ENCODE results near the gene TP73.

The TP73 gene

DNA sequence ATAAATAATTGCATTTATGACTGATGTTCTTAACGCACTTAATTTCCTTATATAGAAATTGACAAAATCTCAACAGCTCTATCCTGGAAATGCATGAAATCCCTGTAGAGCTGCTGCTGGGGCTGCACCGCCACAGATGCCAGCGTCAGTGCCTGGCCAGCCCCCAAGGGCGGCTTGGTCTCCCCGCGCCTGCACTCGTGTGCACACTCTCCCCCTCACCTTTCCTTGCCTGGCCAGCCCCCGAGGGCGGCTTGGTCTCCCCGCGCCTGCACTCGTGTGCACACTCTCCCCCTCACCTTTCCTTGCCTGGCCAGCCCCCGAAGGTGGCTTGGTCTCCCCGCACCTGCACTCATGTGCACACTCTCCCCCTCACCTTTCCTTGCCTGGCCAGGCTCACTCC, 16.2 kb upstream of the TP73 start:
- DNase-seq, result no peak

DNA sequence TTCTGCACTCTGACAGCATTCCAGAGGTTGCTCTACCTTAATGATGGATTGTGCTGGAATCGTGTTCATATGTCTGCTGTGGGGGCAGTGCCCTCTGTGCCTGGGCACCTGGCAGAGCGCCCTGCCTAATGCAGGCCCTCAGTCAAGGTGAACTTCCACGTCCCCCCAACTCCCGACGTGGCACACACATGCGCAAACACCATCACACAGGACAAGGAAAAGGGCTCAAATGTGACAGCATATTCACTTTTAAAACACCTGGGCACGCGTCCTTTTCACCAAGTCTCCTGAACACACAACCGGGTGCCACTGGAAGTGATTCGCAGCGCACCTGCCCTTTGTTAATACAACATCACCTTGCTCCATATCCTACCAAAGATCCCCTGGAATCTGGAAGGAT, 15.8 kb upstream of the TP73 start:
- DNase-seq, result no peak

DNA sequence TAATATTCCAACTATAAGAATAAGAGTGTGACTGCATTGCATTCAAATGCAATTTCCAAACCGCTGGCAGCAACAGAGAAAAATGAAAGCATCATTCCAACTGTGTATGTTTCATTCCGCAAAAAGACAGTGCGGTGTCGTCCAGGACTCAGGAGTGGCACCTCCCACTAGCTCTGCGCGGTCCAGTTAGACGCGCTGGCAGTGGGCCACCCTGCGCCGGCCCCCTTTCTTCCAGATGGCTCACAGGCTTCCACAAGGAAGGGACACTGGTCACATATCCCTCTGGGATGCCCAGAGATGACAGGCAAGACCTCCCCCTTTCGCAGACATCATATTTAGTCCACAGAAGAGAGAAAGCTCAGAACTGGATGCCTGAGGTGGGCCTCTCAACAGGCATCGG, 14.3 kb upstream of the TP73 start:
- no peak for DNase-seq

- no peak for DNase-seq
Observed at GRCh38 chr1:3638676-3639075, 13.6 kb upstream of the TP73 start.

DNA sequence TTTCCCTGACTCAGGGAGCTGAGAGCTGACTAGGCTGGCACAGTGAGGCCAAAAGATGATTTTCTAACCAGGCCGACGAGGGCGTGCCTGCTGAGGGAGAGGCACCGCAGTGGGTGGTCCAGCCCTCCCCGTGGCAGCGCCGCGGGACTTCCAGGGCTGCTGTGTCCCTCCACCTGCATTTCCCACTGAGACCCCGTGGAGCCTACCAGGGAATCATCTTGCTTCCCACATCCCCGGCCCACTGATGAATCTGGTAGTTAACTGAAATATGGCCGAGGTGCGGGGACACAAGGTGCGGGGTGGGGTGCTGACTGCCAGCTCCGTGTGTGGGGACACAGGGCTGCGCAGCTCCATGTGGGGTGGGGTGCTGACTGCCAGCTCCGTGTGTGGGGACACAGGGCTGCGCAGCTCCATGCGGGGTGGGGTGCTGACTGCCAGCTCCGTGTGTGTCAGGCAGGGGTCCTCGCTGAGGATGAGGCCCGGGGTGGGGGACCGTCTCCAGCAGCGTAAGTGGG, 12.9 kb upstream of the TP73 start:
- DNase-seq, result no peak

DNA sequence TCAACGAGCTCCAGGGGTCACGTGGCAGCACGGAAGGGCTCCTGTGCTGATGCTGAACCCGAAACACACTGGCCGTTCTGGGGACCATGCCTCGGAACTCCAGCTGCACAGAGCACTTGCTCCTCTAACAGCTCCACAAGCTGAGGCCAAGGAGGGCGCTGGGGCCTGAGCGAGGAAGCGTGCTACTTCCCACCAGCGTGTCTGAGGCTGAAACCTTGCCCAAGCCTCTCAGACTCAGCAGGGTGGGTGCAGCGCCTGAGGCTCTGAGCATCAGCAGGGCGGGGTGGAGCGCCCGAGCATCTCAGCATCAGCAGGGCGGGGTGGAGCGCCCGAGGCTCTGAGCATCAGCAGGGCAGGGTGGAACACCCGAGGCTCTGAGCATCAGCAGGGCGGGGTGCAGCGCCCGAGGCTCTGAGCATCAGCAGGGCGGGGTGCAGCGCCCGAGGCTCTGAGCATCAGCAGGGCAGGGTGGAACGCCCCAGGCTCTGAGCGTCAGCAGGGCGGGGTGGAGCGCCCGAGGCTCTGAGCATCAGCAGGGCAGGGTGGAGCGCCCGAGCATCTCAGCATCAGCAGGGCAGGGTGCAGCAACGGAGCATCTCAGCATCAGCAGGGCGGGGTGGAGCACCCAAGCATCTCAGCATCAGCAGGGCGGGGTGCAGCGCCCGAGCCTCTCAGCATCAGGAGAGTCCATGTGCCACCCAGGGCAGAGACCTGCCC, 12.0 kb upstream of the TP73 start:
- DNase-seq, result no peak

- no peak for DNase-seq
Observed at GRCh38 chr1:3641046-3641760, 11.1 kb upstream of the TP73 start.

- DNase-seq, result no peak
Observed at GRCh38 chr1:3641816-3642215, 10.5 kb upstream of the TP73 start.

DNA sequence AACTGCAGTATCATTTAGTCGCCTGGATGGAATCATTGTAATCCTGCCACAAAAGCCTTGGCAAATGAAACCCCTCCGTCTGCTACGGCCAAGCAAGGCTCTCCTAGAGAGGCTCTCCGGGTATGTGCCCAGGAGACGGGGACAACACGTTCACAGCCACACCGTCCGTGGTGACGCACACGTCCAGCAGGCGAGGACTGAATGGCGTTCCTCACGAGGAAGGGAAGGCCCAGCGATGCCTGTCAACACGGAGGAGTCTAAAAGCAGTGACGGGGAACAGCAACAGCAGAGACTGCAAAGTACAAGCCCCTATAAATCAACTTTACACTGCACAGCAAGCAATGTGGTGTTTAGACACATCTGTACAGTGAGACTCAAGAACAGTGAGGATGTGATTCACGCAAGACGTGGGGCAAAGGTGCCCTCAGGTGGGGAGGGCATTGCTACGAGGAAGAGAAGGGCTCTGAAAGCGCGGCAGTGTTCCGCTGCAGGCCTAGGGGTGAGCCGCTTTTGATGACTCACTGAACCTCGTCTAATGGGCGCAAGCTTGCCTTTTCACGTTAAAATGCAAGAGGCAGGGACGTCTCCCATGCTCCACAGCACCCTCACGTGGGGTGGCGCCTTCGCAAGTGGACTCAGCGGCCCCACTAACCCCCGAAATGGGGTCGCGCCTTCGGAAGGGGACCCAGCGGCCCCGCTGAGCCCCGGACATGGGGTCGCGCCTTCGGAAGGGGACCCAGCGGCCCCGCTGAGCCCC, 9.2 kb upstream of the TP73 start:
- no peak for DNase-seq

DNA sequence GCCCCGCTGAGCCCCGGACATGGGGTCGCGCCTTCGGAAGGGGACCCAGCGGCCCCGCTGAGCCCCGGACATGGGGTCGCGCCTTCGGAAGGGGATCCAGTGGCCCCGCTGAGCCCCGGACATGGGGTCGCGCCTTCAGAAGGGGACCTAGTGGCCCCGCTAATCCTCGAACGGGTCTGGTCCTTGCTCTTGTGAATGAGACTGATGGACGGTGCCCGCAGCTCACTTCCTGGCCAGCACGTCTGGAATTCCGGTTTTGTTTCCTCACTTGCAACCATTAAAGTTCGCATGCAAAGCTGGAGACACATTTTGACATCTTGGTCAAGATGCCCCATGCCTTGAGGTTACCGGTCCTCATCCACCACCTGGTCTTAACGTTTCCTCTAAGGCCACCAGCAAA, 8.0 kb upstream of the TP73 start:
- no peak for DNase-seq

- DNase-seq, result no peak
Observed at GRCh38 chr1:3645247-3645646, 7.1 kb upstream of the TP73 start.

DNA sequence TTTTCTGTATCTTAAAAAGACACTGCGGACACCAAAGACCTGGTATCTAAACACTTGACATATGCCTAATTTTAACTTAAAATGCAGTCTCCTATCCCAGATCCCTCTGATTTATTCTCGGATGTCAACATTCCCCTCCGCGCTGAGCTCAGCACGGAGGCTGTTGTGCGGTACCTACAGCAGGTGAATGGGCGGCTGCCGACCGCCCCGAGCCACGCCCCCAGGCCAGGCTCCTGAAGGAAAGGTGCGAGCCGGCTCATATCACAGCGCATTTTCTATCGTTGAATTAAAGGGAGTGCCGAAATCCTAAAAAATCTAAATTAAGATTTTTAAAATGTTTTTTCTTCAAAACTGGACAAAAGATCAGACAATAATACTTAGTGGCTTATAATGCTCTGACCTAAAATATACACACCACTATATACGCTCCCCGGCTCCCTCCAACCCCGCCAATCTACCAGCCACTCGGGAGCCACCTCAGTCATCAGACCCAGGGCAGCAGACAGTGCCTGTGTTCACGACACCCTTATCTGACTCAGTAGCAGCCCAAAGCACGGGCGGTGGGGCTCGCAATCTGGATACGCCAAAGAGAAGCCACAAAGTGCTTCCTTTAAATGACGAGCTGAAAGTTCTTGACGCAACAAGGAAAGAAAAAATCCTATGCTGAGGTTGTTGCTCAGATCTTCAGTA, 6.5 kb upstream of the TP73 start:
- no peak for DNase-seq

DNA sequence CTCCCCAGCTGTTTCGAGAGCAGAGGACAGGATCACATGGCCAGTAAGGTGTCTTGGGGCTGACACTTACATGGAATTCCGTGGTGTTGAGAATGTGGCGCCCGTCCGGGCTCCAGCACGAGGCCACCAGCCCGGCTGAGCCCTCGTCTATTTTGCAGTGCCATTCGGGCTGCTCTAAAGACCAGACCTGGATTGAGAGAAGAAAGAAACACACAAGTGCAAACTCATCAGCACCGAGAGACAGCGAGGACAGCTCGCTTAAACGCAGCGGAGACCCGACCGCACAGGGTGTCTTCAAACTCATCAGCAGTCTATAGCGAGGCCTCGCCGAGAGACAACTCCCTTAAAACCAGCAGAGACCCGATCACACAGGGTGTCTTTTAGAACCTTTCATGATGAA, 5.7 kb upstream of the TP73 start:
- no peak for DNase-seq

- DNase-seq, result peak; percentile 93
Observed at GRCh38 chr1:3649342-3650247, 2.7 kb upstream of the TP73 start, which contains the start of gene WRAP73. Gene WRAP73 (minus strand): TSS chr1:3650103. CDS start chr1:3649999, 104 bp downstream.

DNA sequence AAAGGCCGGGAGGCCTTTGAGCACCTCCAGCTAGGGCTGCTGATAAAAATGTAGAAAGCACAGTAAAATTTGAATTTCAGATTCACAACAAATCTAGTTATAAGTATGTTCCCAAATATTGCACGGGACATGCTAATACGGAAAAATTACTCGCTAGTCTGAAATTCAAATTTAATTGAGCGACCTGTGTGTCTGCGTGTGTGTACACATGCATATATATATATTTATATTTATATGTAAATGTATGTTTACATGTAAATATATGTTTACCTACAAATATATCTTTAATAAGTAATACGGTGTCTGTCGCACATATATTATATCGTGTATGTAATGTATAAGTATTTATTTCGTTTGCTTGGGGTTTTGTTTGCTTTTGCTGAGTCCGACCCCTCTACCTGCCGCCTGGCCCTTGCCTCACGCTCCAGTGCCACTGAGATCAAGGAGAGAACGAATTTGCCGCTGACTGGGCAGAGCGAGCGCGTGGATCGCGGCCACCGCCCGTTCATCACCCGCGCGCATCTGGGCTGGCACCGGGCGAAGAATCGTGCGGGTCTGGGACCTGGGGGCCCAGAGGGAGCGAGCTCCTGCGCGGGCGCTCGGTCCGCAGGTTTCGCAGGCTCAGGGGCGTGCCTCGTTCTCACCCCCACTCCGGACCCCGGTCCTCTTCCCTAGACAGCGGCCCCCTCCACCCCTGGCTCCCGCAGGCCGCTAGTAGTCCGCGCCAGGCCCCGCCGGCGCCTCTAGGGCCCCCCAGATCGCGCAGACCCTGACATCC, 1.9 kb upstream of the TP73 start:
- DNase-seq, result no peak

DNA sequence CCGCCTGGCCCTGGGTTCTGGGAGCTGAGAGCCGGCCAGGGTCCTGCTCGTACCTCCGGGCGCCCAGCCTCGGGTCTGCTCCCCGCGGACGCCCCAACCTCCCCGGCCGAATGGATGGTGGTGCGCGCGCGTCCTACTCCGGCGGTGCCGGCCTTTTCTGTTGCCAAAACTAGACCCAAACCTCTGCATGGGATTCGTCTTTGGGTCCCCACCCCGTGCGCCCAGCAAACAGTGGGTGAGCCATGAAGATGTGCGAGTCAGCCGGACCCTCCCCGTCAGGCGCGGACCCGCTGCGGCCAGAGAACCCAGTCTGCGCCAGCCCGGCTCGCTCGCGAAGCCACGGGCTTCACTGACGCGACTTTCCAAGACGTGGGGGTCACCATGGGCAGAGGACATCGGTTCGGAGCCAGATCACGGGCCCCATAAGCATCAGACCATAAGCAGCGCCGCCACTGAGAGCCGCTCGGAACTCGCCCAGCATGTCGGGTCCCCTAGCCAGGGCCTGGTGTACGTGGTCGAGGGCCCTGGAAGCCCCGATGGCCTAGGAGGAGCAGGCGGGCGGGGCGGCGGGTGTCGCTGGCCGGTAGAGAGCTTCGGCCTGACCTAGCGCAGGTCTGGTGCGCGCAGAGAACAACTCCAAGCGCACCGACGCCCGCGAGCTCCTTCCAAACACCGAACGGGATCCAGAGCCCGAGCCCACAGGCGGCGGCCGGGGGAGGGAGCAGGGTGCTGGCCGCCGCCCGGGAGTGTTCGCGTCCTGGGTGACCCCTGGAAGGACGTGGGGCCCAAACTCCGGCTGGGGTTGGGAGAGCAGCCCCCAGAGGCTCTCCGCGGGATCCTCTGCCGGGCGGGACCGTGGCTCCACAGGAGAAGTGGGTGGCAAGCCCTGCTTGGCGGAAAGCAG, 1.0 kb upstream of the TP73 start:
- DNase-seq, result no peak

- DNase-seq, result peak; percentile 10
Observed at GRCh38 chr1:3652548-3653285, 401 bp downstream of the TP73 start.

GRCh38 chr1:3653286-3653618, 936 bp downstream of the TP73 start:
- peak; percentile 21 for DNase-seq

DNA sequence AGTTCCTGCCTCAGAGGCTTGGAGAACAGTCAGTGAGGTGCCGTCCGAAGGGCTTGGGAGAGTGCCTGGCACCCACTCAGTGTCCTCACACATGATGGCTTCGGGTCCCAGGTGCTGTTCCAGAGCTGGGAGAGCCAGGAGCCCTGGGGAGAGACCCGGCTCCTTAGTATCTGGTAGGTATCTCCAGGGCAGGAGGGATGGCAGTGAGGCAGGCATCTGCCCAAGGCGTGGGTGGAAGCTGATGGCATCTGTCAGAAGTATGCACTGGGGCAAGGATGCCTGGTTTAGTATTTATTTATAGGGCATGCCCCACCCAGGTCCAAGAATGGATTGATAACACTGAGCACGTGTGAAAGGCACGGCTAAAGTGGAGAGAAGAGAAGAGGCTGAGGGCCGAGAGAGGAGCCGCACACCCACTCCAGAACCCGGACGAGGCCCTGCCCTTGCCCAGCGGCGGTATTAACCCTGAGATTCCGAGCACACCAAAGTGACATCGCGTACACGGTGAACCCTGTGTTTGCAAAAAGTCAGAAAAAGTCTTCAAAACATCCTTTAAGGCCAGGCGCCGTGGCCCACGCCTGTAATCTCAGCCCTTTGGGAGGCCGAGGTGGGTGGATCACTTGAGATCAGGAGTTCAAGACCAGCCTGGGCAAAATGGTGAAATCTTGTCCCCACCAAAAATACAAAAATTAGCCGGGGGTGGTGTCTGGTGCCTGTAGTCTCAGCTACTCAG, 2.4 kb downstream of the TP73 start:
- no peak for DNase-seq
